Bronchial smooth muscle cell (primary cell): ENCODE measurements around the gene ARHGEF37. TPM values are rescaled to one million over a fixed set of nuclear protein-coding genes. Genes with fewer than 3 reads are reported as not detected.

Source experiments
- total RNA-seq: library from RNA; depleted of rRNA; stranded (reverse); fragments of >200 nt; gene quantifications from 2 replicates; pipeline ENCODE4 v1.2.1, GENCODE V29; 2014

ARHGEF37 gene
- 1.3 and 1.8 TPM in 2 replicates for total RNA-seq

GRCh38 chr5:149581192-149581861 lies at the start of gene ARHGEF37:
Gene ARHGEF37 (plus strand): TSS chr5:149581498. CDS start chr5:149597770, 16,272 bp downstream.

GRCh38 chr5:149551227-149552037 lies 29.9 kb upstream of the ARHGEF37 start, which contains the start of gene CSNK1A1:
Gene CSNK1A1 (minus strand): TSS chr5:149551439. CDS start chr5:149550964, 475 bp downstream.

Other genes with a start within 250 kb of the ARHGEF37 start
- gene GRPEL2, start 236.0 kb upstream of the ARHGEF37 start, total RNA-seq, result 9.5 and 9.7 TPM in 2 replicates
- gene PCYOX1L, start 223.5 kb upstream of the ARHGEF37 start, total RNA-seq, result 3.7 and 5.4 TPM in 2 replicates
- gene IL17B, start 202.2 kb upstream of the ARHGEF37 start, total RNA-seq, result not detected in 2 replicates
- gene CSNK1A1, start 30.1 kb upstream of the ARHGEF37 start, total RNA-seq, result 408 and 579 TPM in 2 replicates
- gene PPARGC1B, start 148.8 kb downstream of the ARHGEF37 start, total RNA-seq, result 0.16 and 0.17 TPM in 2 replicates